ENCODE results near the gene LRP5.
"Not testable (repeated sequence)": the region's sequence is repeated elsewhere in the genome, so short reads cannot be mapped to it uniquely, and the experiment has no call there.

LRP5 gene

DNA sequence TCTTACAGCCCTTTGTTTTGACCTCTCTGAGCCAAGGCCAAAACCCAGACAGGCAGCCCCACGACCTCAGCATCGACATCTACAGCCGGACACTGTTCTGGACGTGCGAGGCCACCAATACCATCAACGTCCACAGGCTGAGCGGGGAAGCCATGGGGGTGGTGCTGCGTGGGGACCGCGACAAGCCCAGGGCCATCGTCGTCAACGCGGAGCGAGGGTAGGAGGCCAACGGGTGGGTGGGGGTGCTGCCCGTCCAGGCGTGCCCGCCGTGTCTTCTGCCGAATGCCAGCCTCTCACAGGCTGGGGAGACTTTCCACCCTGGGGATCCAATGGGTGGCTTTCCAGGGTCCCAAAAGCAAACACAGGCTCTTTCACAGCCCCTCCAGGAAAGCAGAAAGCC, 111.1 kb downstream of the LRP5 start:
- no peak for DNase-seq (ENCODE audit: low spot score)

- no peak for DNase-seq (ENCODE audit: low spot score)
Measured at GRCh38 chr11:68424101-68424632, 111.8 kb downstream of the LRP5 start.

GRCh38 chr11:68424981-68425865, 112.8 kb downstream of the LRP5 start:
- no peak for DNase-seq (ENCODE audit: low spot score)

DNA sequence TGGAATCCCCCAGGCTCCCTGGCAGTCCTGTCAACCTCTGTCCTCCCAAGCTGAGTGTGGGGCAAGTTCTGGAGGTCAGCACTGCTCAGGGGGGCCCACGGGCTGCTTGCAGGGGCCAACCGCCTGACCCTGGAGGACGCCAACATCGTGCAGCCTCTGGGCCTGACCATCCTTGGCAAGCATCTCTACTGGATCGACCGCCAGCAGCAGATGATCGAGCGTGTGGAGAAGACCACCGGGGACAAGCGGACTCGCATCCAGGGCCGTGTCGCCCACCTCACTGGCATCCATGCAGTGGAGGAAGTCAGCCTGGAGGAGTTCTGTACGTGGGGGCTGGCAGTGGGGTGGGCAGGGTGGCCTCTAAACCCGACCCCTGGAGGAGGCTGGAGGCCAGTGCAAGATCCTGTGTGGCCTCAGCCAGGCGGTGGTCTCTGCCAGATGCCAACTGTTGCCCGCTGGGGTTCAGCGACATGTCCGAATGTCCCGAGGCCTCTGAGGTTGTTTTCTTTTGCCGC, 113.5 kb downstream of the LRP5 start:
- no peak for DNase-seq (ENCODE audit: low spot score)

GRCh38 chr11:68429661-68430060, 117.3 kb downstream of the LRP5 start:
- DNase-seq (ENCODE audit: low spot score), result no peak

DNA sequence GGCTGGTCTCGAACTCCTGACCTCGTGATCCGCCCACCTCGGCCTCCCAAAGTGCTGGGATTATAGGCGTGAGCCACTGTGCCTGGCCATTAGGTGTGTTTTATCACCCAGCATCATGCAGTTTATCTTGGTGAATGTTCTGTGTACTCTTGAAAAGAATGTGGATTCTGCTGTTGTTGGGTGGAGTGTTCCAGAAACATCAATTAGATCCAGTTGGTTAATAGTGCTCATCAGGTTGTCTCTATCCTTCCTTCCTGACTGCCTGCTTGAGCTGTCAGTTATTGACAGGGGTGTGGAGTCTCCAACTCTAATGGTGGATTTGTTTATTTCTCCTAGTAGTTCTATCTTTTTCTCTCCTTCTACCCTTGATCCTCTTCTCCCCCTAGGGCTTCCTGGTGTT, 118.0 kb downstream of the LRP5 start:
- no peak for DNase-seq (ENCODE audit: low spot score)

GRCh38 chr11:68430801-68431200, 118.4 kb downstream of the LRP5 start:
- no peak for DNase-seq (ENCODE audit: low spot score)

- DNase-seq (ENCODE audit: low spot score), result no peak
Measured at GRCh38 chr11:68431984-68432645, 119.7 kb downstream of the LRP5 start.

- no peak for DNase-seq (ENCODE audit: low spot score)
Measured at GRCh38 chr11:68432874-68433273, 120.5 kb downstream of the LRP5 start.

DNA sequence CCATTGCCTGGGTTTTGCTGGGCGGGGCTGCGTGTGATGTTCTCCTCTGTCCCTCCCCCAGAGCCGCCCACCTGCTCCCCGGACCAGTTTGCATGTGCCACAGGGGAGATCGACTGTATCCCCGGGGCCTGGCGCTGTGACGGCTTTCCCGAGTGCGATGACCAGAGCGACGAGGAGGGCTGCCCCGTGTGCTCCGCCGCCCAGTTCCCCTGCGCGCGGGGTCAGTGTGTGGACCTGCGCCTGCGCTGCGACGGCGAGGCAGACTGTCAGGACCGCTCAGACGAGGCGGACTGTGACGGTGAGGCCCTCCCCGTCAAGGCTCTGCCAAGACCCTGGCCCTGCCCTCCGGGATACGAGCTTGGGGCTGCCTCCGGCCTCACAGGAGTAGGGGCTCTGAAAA, 121.2 kb downstream of the LRP5 start:
- no peak for DNase-seq (ENCODE audit: low spot score)

DNA sequence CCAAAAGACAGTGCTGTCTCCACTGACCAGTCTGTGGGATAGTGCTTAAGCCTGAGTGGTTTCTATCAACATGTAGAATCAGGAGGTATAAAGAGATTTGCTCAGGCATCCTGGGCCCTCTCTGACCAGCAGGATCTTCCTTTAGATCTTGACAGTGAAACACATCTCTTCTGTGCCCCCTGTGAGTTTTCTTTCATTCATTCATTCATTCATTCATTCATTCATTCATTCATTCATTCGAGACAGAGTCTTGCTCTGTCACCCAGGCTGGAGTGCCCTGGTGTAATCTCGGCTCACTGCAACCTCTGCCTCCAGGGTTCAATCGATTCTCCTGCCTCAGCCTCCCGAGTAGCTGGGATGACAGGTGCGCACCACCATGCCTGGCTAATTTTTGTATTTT, 121.8 kb downstream of the LRP5 start:
- DNase-seq (ENCODE audit: low spot score), result not testable (repeated sequence)

DNA sequence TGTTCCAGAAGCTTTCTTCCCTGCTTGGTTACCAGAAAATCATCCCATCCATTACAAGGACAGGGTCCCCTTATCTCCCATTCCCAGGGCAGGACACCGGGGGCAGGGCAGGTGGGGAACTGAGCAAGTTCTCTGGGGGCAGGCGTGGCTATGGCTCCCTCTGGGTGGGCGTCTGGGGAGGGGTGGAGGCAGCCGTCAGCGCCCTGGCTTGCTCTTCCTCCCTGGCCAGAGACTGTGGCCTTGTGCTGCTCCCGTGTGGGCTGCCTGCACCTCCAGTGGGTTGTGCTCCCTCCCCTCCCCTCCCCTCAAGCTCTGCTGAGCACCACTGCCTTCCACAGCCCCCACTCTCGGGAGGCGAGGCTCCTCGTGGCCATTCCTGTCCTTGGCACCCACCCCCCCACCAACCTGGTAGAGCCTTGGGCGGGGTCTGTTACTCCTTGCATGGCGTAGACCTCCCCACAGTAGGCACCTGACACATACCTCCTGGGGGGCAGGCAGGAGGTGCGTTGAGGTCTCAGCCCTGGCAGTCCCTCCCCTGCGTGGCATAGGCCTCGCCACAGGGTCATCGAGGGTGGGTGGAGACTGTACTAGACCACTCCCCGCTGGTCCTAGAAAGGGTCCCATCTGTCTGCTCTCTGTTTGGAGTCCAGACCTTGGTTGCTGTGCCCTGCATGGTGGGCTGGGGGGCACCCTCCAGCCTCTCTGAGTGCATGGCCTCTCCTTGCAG, 123.9 kb downstream of the LRP5 start:
- DNase-seq (ENCODE audit: low spot score), result no peak

DNA sequence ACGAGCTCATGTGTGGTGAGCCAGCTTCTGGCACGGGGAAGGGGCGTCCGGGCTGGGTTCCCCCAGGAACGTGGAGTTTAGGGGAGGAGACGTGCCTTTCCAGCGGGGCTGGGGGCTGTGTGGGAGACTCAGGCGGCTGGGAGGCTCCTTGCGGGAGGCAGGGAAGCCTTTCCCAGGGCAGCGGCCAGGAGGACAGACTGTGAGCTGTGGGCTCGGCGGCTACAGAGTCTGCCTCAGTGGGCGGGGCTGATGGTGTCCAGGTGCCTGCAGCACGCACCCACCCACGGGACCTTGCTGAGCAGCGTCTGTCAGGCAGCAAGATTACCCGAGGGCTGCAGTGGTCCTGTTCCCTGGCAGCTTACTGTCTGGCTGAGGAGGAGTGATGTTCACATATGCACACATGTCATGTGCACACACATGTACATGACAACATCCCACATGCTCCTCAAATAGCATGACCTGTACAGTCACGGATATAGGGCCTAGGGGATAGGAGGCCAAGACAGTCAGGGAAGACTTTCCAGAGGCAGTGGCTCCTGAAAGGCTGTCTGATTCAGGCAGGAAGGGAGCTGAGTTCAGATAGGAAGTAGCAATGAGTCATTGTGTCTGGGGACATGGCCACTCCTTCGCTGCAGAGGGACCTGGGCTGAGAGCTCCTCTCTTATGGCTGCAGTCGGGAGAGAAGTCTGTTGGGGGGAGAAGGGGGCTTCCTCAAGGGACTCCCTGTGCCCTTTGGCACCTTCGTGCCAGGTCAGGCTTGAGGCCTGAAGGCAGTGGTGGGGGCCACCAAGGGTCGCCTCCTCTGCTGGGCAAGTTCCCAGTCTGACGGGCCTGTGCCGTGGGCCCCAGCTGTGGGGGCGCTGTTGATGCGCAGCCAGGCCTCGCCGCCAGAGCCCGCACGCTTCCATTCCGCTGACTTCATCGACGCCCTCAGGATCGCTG, 124.9 kb downstream of the LRP5 start:
- no peak for DNase-seq (ENCODE audit: low spot score)

- DNase-seq (ENCODE audit: low spot score), result no peak
Measured at GRCh38 chr11:68437927-68438657, 125.7 kb downstream of the LRP5 start.

GRCh38 chr11:68438658-68439259, 126.4 kb downstream of the LRP5 start:
- DNase-seq (ENCODE audit: low spot score), result no peak

DNA sequence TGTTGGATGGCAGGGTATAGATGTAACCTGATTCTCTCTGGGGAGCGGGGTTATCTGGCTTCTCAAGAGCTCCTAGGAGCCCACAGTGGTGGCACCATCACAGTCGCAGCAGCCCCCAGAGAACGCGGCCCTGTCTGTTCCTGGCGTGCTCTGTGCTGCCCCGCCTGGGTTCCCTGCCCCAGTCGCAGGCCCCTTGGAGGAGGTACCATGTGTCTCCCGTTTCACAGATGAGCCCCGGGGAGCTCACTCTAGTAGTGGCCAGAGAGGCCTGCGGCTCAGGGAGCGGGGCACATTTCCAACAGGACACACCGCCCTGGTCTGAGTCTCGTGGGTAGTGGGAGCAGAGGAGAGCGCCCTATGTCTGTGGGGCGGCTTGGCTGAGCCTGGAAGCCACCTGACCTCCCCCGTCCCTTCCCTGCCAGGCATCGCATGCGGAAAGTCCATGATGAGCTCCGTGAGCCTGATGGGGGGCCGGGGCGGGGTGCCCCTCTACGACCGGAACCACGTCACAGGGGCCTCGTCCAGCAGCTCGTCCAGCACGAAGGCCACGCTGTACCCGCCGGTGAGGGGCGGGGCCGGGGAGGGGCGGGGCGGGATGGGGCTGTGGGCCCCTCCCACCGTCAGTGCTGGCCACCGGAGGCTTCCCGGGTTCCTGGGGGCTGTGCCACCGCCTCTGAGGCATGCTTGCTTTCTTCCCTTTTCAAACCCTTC, 127.1 kb downstream of the LRP5 start:
- no peak for DNase-seq (ENCODE audit: low spot score)

DNA sequence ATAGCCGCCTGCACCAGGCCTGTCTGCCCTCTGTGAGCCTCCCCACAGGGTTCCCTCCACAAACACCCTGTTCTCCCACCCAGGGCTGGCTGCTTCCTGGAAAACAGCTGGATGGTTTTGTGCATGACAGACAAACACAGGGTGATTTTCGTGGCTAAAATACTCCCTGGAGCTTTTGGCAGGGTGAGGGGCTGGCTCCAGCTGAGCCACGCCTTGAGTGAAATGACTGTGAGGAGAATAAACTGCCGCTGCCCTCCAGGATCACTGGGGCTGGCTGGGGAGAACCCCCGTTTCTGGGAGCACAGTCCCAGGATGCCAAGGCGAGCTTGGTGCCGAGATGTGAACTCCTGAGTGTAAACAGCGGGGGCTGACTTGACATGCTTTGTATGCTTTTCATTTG, 127.8 kb downstream of the LRP5 start:
- no peak for DNase-seq (ENCODE audit: low spot score)

DNA sequence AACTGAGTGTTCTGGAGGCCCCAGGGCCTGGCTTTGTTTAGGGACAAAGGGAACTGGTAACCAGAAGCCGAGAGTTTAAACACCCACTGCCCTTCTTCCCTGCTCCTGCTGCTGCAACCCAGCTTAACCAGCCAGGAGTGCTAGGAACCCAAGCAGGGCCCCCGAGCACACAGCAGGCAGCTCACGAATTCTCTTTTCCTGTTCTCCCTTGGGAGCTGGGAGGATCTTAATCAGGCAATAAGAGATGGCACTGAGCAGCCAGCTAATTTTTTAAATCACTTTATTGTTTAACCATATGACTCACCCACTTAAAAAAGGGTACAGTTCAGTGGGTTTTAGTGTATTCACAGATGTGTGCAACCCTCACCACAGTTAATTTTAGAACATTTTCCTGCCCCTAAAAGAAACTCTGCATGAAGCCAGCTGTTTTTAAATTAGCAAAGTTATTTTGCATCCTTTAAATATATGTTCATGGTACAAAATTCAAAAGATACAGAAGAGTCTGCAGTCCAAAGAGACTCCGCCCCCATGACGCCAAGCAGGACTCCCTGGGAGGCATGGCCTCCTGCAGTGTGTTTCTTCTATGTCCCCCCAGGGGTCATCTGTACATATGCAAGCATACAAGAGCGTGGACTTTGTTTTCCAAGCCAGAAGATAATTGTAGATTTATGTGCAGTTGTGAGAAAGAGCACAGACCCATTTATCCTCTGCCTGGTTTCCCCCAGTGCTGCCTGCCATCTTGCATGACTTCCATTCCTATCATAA, 129.3 kb downstream of the LRP5 start:
- no peak for DNase-seq (ENCODE audit: low spot score)

GRCh38 chr11:68442433-68442832, 130.0 kb downstream of the LRP5 start:
- no peak for DNase-seq (ENCODE audit: low spot score)
